Upper lobe of left lung (tissue), 6 donors: Measurements from ENCODE around the gene AFG1L. TPM values are rescaled to one million over a fixed set of nuclear protein-coding genes. Genes with fewer than 3 reads are reported as not detected.

ENCODE experiments used
- ATAC-seq, 2 donors: fragments of 200-7000 bp; cut with Tn5 transposase; one replicate each; pipeline ENCODE4 v1.9.1; 2022; ENCODE audit warnings: mild to moderate bottlenecking in 2 of 2, moderate library complexity in 2 of 2; ENCODE audit not compliant: low FRiP score in 2 of 2
- DNase-seq, 2 donors: peaks; one replicate each; pipeline ENCODE4 v3.0.0-alpha.2; 2019 to 2020
- H3K27ac ChIP-seq, 4 donors: fragments of 200-600 bp; sonication (generic); one replicate each; pipeline ENCODE4 v1.5.1; 2016 to 2019
- H3K27me3 ChIP-seq, 4 donors: fragments of 200-600 bp; sonication (generic); one replicate each; pipeline ENCODE4 v1.5.1; 2017 to 2019
- H3K36me3 ChIP-seq, 4 donors: fragments of 200-600 bp; sonication (generic); one replicate each; pipeline ENCODE4 v1.5.1; 2016 to 2019
- H3K4me1 ChIP-seq, 4 donors: fragments of 200-600 bp; sonication (generic); one replicate each; pipeline ENCODE4 v1.5.1; 2018 to 2019
- H3K4me3 ChIP-seq, 4 donors: fragments of 200-600 bp; sonication (generic); one replicate each; pipeline ENCODE4 v1.5.1; 2017 to 2019; ENCODE audit warnings: mild to moderate bottlenecking in 2 of 4, moderate library complexity in 1 of 4
- H3K9me3 ChIP-seq, 4 donors: fragments of 200-600 bp; sonication (generic); one replicate each; pipeline ENCODE4 v1.5.1; 2018 to 2019
- EP300 ChIP-seq, 4 donors: sonication (generic); formaldehyde crosslinking; IDR thresholded peaks; one replicate each; pipeline ENCODE4 v1.5.1; 2017; ENCODE audit warnings: antibody characterized with exemption in 4 of 4, control low read depth in 2 of 4
- POLR2A ChIP-seq, 4 donors: fragments of 450-650 bp; IDR thresholded peaks; one replicate each; pipeline ENCODE4 v1.5.1; 2016 to 2017; ENCODE audit warnings: antibody characterized with exemption in 4 of 4, mild to moderate bottlenecking in 2 of 4
- POLR2AphosphoS5 ChIP-seq, 2 donors: sonication (generic); formaldehyde crosslinking; IDR thresholded peaks; one replicate each; pipeline ENCODE4 v1.5.1; 2017; ENCODE audit warnings: antibody characterized with exemption in 2 of 2
- WGBS, 2 donors: methylation state at CpG; one replicate each; pipeline ENCODE4 v1.1.5; 2017 to 2018; 5-methylcytosine and 5-hydroxymethylcytosine counted together
- small RNA-seq, 4 donors: library from RNA; depleted of rRNA; stranded (forward); fragments of <200 nt; gene quantifications; one replicate each; pipeline ENCODE3, GENCODE V24; 2016
- total RNA-seq, 6 donors: library from RNA; depleted of rRNA in 4 of 6; stranded (reverse); fragments of >200 nt in 4 of 6; gene quantifications; one replicate each; pipeline versions ENCODE4 v1.1.0 to v1.2.1, GENCODE V29; 2016 to 2021
- TF ChIP-seq, protein P1 (sequence below), 6 experiments: fragments of 450-650 bp in 4 of 6; fragments of 200-600 bp in 2 of 6; sonication (generic) in 2 of 6; IDR thresholded peaks; one replicate each; pipeline ENCODE4 v1.5.1; 2016 to 2019; ENCODE audit warnings: antibody characterized with exemption in 6 of 6
- donor health status: DM: no; HTN: no; CAD: no; lungs with moderate emphysema.
- donor health status: DM: no; HTN: yes; CAD: no; lungs with severe emphysema.

The AFG1L gene
- total RNA-seq, 6 donors from 2014 or later = 2.6 to 19.9 (median 7.0) TPM

DNA sequence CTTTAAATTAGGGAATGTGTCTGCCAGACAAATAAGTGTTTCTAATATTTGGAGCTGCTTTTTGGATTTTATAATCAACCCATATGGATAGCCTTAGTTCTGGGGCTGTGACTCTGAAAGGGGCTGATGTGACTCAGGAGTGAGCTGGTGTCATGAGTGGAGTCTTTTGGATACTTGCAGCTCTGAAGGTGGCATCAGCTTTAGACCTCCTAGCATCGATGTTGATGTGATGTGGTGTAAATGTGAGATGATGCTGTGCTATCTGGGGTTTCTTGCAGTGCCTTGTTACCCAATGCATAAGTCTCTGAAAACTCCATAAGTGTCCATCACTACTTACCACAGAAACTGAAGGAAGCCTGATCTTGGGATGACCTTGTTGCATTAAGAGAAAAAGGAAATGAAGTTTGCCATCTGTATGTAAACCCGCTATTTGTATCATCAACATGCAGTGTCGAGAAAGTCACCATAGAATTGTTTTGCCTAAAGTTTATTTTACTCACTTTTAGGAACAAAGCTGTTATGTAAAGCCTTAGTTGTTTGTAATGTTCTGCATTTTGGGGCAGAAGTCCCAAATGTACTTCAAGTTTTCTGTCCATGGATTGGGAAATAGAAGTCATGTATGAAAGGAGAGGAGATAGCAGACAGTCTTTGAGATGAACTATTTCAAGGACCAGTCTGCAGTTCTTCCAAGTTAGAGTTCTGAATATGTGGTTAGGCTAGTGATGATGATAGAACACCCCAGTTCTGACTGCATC is 273.9 kb downstream of the AFG1L start:
- WGBS, 2 donors = 70 to 73% methylated on average over 3 of the region's 3 CpGs
- H3K27me3 ChIP-seq = no peaks in the 10 kb centered on the region
- peaks cover 15 to 55% (median 25%) of the 10 kb centered on the region in 4 donors for H3K36me3 ChIP-seq
- TF ChIP-seq POLR2A (IDR thresholded peaks at IDR 0.05) (no peak), EP300 (IDR thresholded peaks at IDR 0.05) (no peak), POLR2AphosphoS5 (IDR thresholded peaks at IDR 0.05) (no peak)
- TF ChIP-seq, protein P1, sequence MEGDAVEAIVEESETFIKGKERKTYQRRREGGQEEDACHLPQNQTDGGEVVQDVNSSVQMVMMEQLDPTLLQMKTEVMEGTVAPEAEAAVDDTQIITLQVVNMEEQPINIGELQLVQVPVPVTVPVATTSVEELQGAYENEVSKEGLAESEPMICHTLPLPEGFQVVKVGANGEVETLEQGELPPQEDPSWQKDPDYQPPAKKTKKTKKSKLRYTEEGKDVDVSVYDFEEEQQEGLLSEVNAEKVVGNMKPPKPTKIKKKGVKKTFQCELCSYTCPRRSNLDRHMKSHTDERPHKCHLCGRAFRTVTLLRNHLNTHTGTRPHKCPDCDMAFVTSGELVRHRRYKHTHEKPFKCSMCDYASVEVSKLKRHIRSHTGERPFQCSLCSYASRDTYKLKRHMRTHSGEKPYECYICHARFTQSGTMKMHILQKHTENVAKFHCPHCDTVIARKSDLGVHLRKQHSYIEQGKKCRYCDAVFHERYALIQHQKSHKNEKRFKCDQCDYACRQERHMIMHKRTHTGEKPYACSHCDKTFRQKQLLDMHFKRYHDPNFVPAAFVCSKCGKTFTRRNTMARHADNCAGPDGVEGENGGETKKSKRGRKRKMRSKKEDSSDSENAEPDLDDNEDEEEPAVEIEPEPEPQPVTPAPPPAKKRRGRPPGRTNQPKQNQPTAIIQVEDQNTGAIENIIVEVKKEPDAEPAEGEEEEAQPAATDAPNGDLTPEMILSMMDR (IDR thresholded peaks at IDR 0.05) = no peak
- H3K4me1 ChIP-seq = peaks cover 62 to 75% (median 68%) of the 10 kb centered on the region in 4 donors
- no peak overlapping the region for H3K4me3 ChIP-seq
- no peak for ATAC-seq
- peak overlapping the region in 3 of 4 donors; percentile 12 to 100 (median 23) for H3K27ac ChIP-seq
- H3K9me3 ChIP-seq = no peaks in the 10 kb centered on the region
- no peak for DNase-seq

DNA sequence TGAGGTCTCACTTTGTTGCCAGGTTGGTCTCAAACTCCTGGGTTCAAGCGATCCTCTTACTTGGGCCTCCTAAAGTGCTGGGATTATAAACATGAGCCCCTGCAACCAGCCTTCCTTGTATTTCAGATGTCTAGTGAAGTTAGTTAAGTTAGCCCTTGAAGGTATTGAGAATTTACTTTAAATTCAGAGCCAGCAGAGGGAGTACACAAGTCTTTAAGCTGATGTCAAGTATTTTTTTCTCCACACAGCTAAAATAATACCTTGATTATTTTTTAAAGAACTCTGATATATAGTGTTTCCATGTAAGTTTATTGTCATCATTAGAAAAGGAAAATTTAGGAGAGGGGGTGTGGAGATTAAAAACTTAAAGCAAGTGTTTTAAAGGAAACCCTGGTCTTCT is 275.7 kb downstream of the AFG1L start:
- no peaks in the 10 kb centered on the region for H3K9me3 ChIP-seq
- peaks cover 15 to 55% (median 25%) of the 10 kb centered on the region in 4 donors for H3K36me3 ChIP-seq
- no peaks in the 10 kb centered on the region for H3K27me3 ChIP-seq
- DNase-seq (no peak), ATAC-seq (no peak)
- 100% methylated on average over 1 of the region's 1 CpG for WGBS, 2 donors
- H3K27ac ChIP-seq = no peak overlapping the region
- TF ChIP-seq POLR2A (IDR thresholded peaks at IDR 0.05) (no peak), POLR2AphosphoS5 (IDR thresholded peaks at IDR 0.05) (no peak), EP300 (IDR thresholded peaks at IDR 0.05) (no peak)
- TF ChIP-seq, protein P1 (IDR thresholded peaks at IDR 0.05) = no peak
- no peak overlapping the region for H3K4me3 ChIP-seq
- H3K4me1 ChIP-seq = peaks cover 62 to 75% (median 66%) of the 10 kb centered on the region in 4 donors

DNA sequence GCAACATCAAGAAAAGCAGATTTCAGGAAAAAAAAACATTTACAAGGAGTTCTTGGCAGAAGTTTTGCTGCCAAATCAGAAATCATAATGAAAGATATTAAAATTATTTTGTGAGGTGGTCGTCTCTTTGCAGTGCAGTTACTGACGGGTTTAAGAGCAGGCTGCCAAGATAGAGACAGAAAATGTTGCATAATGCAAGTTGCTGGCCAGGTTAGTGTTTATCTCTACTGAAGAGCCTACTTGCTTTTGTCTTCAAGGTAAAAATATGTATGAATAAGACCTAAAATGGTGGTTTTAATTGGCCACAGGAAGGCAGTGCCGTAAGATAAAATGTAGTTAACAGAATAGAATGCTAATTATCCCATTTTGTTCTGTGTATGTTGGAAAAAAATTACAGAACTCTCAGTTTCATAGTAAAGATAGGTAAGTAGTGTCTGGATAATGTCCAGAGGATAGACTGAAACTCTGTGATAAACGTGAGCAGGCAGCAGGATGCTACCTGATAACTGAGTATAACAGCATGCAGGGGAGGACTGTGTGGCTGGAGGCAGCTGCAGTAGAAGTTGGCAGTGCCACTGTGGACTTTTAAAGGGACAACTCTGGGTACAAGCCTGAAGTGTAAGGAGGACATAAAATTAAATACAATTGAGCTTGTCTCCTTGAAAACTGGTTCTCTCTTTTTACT is 279.7 kb downstream of the AFG1L start:
- Histone ChIP-seq H3K36me3 (peaks cover 7 to 42% (median 11%) of the 10 kb centered on the region in 4 donors), H3K4me1 (peaks cover 55 to 68% (median 61%) of the 10 kb centered on the region in 4 donors), H3K4me3 (no peak overlapping the region), H3K27me3 (no peaks in the 10 kb centered on the region), H3K27ac (peak overlapping the region; percentile 13 to 53 (median 16)), H3K9me3 (no peaks in the 10 kb centered on the region)
- ATAC-seq (no peak), DNase-seq (no peak)
- 46 to 53% methylated on average over 4 of the region's 4 CpGs for WGBS, 2 donors
- no peak for TF ChIP-seq POLR2AphosphoS5 (IDR thresholded peaks at IDR 0.05)
- no peak for TF ChIP-seq POLR2A (IDR thresholded peaks at IDR 0.05)
- no peak for TF ChIP-seq EP300 (IDR thresholded peaks at IDR 0.05)

Small RNA genes lying within 50 kb of the gene (small RNA-seq; reads per million reads assigned to genes)
- 0 reads per million in 4 donors for gene AL356121.1
- 0 reads per million in 4 donors for gene AL391646.1
- gene RNA5SP212 = 0 reads per million in 4 donors
- gene RNU6-1144P = 0 reads per million in 4 donors
- gene RNU6-770P = 0 reads per million in 4 donors
- gene Z98742.2 = 0 reads per million in 4 donors

Other genes with a start within 250 kb of the AFG1L start
- gene OSTM1, start 220.3 kb upstream of the AFG1L start, total RNA-seq = 10 to 100 TPM; 13.6 to 90.9 (median 49.9) TPM
- gene NR2E1, start 129.0 kb upstream of the AFG1L start, total RNA-seq = not detected
- 100 to 1,000 TPM in 3 of 6 donors, 10 to 100 TPM in 3; 46.1 to 173 (median 109) TPM for gene SNX3, start 34.0 kb upstream of the AFG1L start, total RNA-seq